HG03342 (cell line): ENCODE data around the gene GBE1.
"Not testable (repeated sequence)": the region's sequence is repeated elsewhere in the genome, so short reads cannot be mapped to it uniquely, and the experiment has no call there.

Source experiments
- ATAC-seq: cut with Tn5 transposase; IDR thresholded peaks from one replicate; pipeline ENCODE4 v1.9.1; 2021; ENCODE audit warnings: mild to moderate bottlenecking, moderate library complexity; ENCODE audit not compliant: unreplicated experiment

GBE1 gene

GRCh38 chr3:81753416-81754027 is 7.9 kb downstream of the GBE1 start:
- ATAC-seq = no peak

DNA sequence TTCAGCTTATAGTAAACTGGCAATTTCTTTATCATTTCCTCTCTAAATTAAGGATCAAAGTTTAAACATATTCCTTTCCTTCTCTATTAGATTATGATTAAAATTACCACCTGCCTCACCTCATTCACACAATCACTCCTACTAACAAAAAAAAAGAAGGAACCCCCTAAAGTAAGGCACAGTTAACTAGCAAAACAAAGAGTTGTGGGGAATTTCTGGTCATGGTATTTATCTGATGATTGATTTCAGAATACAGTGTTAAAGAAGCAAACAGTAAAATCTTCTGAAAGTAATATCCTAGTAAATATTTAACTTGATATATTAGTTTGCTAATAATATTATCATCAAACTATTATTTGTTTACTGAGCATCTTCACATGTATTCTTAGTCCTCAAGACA is 8.8 kb downstream of the GBE1 start:
- no peak for ATAC-seq

- no peak for ATAC-seq
Measured at GRCh38 chr3:81749265-81749664, 12.2 kb downstream of the GBE1 start.

- not testable (repeated sequence) for ATAC-seq
Measured at GRCh38 chr3:81747280-81747679, 14.2 kb downstream of the GBE1 start.

- no peak for ATAC-seq
Measured at GRCh38 chr3:81744366-81744765, 17.1 kb downstream of the GBE1 start.

DNA sequence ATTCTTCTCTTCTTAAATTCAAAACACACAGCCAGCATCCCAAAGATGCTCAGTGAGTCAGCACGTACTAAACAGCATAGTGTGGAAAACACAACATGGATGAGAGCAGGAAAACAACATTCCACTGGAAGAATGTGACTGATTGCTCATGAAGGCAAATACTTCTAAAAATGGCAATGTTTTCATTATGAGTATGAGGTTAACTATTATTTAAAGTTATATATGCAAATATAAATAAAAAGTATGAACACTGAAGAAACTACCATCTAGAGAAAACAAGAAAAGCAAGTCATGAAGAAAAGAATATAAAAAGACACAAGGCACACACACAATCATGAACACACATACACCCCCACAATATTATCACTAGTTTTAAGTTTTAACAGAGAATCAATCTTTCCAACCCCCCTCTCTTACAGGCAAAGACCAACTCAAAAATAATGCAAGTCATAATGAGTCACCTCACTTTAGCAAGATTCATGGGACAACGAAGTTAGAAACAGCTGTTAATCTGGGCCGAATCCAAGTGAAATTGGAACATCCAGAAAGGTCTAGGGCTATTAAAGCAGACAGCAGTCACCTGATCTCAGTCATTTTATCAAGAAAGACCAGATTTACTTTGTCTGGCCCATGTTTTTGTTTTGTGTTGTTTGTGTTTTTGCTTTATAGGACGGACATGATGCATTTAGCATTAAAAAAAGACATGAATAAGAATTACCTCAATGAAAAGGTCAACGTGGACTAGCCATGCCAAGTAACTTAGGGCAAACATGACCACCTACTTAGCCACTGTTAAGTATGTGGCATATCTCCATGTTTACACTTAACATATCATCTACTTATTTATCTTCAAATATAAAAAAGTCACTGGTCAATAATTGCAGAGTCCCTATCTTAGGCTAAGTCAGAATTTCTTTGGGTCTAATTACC is 18.1 kb downstream of the GBE1 start:
- ATAC-seq = no peak

DNA sequence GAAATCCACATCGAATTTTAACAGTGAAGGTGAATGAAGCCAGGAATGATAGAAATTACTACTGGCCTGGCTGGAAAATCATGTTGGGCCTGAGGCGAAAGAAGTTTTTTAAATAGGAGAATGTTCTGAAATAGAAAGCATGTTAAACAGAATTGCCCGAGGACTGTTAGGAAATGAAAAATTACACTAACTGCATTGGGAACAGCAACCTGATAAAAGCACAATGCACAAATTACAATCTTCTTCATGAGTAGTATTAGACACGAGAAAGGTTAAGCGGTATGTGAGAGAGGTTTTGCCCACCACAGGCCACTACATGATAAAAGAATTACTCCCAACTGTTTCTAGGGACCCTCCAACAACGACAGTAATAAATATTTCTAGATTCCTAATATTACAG is 18.9 kb downstream of the GBE1 start:
- ATAC-seq = no peak

DNA sequence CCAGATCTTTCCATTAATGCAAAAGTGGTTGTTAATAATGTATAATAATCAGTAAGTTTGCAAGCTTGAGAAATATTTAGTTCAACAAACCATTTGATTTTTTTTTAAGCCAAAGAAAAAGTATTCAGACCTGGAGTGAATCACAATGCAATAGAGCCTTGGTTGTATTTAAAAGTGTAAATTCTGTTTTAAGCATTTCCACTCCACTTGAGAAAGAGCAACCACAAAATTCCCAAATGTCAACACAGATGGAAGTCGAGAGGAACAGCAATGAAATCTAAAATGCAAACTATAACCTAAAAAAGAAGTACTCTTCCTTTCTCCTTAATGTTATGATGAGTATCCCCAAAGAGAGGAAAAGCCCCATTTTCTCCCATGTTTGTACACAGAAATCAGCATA is 20.2 kb downstream of the GBE1 start:
- no peak for ATAC-seq

- ATAC-seq = no peak
Measured at GRCh38 chr3:81740731-81741130, 20.7 kb downstream of the GBE1 start.

- ATAC-seq = no peak
Measured at GRCh38 chr3:81735334-81735733, 26.1 kb downstream of the GBE1 start.

DNA sequence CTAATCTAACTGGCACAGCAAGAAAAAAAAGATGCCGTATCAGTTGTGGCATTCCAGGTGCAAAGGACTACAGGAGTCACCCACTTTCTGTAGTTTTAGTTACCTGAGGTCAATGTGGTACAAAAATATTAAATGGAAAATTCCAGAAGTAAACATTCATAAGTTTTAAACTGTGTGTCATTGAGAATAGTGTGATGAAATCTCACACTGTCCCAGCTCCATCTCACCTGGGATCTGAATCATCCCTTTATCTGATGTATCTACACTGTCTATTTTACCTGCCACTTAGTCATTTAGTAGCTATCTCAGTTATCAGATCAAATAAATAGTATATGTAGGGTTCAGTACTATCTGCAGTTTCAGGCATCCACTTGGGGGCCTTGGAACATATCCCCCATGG is 26.7 kb downstream of the GBE1 start:
- no peak for ATAC-seq

DNA sequence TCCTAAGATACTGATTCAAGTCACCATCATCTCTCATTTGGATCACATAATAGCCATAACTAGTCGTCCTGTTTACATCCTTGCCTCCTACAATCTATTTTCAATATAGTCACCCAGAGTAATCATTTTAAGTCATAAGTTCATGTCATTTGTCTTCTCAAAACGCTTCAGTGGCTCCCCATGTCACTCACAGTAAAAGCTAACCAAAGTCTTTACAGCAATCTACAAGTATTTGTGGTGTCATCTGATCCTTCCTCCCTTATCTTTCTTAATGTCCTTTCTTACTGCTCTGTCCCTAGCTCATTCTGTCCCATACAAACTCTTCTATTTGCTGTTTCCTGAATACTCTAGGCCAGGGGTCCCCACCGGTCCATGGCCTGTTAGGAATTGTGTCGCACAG is 28.8 kb downstream of the GBE1 start:
- no peak for ATAC-seq

GRCh38 chr3:81728766-81729544 is 32.5 kb downstream of the GBE1 start:
- ATAC-seq = no peak

- ATAC-seq = no peak
Measured at GRCh38 chr3:81726735-81727134, 34.7 kb downstream of the GBE1 start.

- ATAC-seq = no peak
Measured at GRCh38 chr3:81726132-81726531, 35.3 kb downstream of the GBE1 start.

GRCh38 chr3:81723732-81724313 is 37.6 kb downstream of the GBE1 start:
- ATAC-seq = peak; percentile 58

GRCh38 chr3:81718311-81718710 is 43.1 kb downstream of the GBE1 start:
- ATAC-seq = no peak

DNA sequence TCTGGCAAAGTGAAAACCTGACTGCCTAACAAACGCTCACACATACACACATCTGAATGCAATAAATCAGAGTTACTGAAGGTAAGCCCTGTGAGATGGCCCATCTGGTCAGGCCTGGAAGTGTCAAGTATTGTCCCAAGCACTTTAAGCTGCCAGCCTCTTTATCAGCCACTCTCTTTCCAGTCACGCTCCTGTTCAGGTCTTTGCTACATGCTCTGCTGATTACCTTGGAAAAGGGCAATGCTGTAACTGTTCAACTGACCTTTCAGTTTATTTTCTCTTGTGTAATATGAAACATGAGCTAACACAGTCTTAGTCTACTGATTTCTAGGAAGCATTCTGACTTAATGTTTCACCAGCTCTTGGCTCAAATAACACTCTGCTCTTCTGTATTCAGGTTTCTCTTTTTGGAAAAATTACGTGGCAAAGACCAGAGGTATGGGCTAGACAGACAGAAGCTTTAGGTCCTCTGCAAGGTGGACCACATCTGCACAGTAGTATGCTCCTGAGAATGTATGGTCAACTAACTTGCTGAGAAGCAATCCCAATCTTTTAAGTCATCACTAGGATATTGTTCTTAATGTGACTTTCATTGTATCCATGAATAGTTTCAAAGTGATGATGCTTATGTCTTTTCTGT is 44.5 kb downstream of the GBE1 start:
- ATAC-seq = no peak

- no peak for ATAC-seq
Measured at GRCh38 chr3:81713031-81713430, 48.4 kb downstream of the GBE1 start.

DNA sequence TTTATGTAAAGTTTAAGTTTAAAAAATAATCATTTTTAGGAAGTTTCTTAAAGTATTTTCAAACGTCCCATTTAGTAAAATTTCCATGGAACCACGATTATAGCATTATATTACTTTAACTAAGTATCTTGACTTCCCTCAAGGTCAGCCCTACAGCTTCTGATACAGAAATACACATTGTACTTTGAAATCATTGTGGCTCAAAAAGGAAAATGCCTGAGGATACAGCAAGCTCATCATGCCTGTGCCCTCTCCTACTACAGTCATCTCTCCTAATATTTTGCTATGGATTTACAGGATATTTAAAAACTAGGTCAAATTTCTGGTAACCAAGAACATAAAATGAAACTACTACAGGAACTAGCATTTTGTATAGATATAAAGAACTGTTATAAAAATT is 51.8 kb downstream of the GBE1 start:
- ATAC-seq = no peak

DNA sequence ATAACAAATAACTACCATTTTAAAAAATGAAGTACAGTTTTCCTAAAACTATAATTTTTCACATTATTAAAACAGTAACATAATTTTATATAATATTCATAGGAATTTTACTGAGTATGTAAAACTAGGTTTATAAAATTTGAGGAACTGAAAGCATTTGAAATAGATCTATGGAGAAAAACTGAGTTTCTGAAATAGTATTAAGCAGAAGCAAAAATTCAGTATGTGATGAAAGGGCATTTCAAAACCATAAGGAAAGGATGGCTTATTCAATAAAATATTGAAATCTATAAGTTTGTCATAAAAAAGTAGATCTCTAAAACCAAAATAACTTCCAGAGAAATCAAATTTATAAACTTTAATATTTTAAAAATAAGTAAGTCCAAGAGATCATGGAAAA is 53.4 kb downstream of the GBE1 start:
- ATAC-seq = no peak
